DND-41 (cell line): Measurements from ENCODE around the gene GRAMD2B.

Experiments
- ATAC-seq: fragments of 200-7000 bp; cut with Tn5 transposase; 3 replicates; pipeline ENCODE4 v1.9.1; 2021; ENCODE audit warnings: low read depth; ENCODE audit not compliant: insufficient read depth
- DNase-seq: peaks from one replicate; pipeline ENCODE4 v3.0.0-alpha.2; 2020
- H2AFZ ChIP-seq: 2 replicates; pipeline ENCODE4 v1.6.0; 2012; ENCODE audit warnings: low read depth, low read length
- H3K27ac ChIP-seq: 2 replicates; pipeline ENCODE4 v1.5.1; 2012; ENCODE audit warnings: low read length, inconsistent platforms
- H3K27me3 ChIP-seq: fragments of 200-600 bp; sonication (generic); 2 replicates; pipeline ENCODE4 v1.6.0; 2012; ENCODE audit warnings: low read length, mild to moderate bottlenecking, inconsistent platforms; ENCODE audit not compliant: insufficient read depth, poor library complexity
- H3K36me3 ChIP-seq: 2 replicates; pipeline ENCODE4 v1.5.1; 2012; ENCODE audit warnings: low read length, inconsistent platforms; ENCODE audit not compliant: insufficient read depth
- H3K4me1 ChIP-seq: 2 replicates; pipeline ENCODE4 v1.5.1; 2012; ENCODE audit warnings: mild to moderate bottlenecking, low read length; ENCODE audit not compliant: insufficient read depth
- H3K4me2 ChIP-seq: 2 replicates; pipeline ENCODE4 v1.6.0; 2012; ENCODE audit warnings: mild to moderate bottlenecking, moderate library complexity, low read length, inconsistent platforms; ENCODE audit not compliant: insufficient read depth
- H3K4me3 ChIP-seq, 2 experiments: fragments of 200-600 bp in 1 of 2; shearing (Covaris generic) in 1 of 2; 2 replicates each; pipeline ENCODE4 v1.5.1; 2012 to 2016; ENCODE audit warnings: inconsistent platforms in 2 of 2, low read length in 2 of 2, mild to moderate bottlenecking in 2 of 2, low read depth in 1 of 2, moderate library complexity in 1 of 2
- H3K79me2 ChIP-seq: 2 replicates; pipeline ENCODE4 v1.6.0; 2012; ENCODE audit warnings: low read length, inconsistent platforms; ENCODE audit not compliant: insufficient read depth
- H3K9ac ChIP-seq: 2 replicates; pipeline ENCODE4 v1.6.0; 2012; ENCODE audit warnings: low read depth, mild to moderate bottlenecking, inconsistent platforms, low read length, moderate library complexity
- H3K9me3 ChIP-seq: 2 replicates; pipeline ENCODE4 v1.5.1; 2012; ENCODE audit warnings: low read length, moderate library complexity, mild to moderate bottlenecking, inconsistent platforms; ENCODE audit not compliant: insufficient read depth, severe bottlenecking
- H4K20me1 ChIP-seq: 2 replicates; pipeline ENCODE4 v1.6.0; 2012; ENCODE audit warnings: low read length; ENCODE audit not compliant: insufficient read depth
- EZH2 ChIP-seq: IDR thresholded peaks from 3 replicates; pipeline ENCODE4 v1.6.1; 2012; ENCODE audit warnings: borderline replicate concordance, low read depth, mild to moderate bottlenecking, moderate library complexity, low read length, inconsistent platforms; ENCODE audit not compliant: severe bottlenecking
- TF ChIP-seq, protein P1 (sequence below): IDR thresholded peaks from 2 replicates; pipeline ENCODE4 v1.5.1; 2012; ENCODE audit warnings: borderline replicate concordance, low read length, moderate library complexity, mild to moderate bottlenecking; ENCODE audit not compliant: poor library complexity, severe bottlenecking; ENCODE audit errors: extremely low read depth

Gene GRAMD2B

DNA sequence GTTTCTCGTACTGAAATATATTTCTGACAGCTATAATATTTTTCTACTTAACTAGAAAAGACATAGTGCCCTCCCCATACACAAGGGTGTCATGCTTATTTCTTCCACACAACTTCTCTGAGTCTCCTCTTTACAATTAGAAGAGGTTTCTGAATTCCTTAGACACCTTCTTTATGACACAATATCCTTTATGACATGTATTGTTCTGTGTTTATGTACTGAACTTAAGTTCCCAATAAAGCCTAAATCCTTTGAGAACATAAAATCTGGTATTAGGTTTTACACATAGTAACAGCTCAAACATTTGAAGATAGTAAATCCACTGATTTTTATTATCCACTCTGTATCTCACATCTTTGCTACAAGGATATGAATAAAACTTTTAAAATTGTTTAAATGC is 32.5 kb downstream of the GRAMD2B start:
- Histone ChIP-seq H3K79me2 (no peaks in the 10 kb centered on the region), H3K9me3 (no peaks in the 10 kb centered on the region), H3K4me2 (no peak overlapping the region), H2AFZ (no peak overlapping the region), H3K27me3 (no peaks in the 10 kb centered on the region), H3K4me1 (peaks cover 5% of the 10 kb centered on the region), H4K20me1 (no peaks in the 10 kb centered on the region), H3K36me3 (no peaks in the 10 kb centered on the region), H3K9ac (no peak overlapping the region), H3K27ac (no peak overlapping the region), H3K4me3 (no peak overlapping the region)
- ATAC-seq = no peak
- DNase-seq = no peak
- TF ChIP-seq, protein P1, sequence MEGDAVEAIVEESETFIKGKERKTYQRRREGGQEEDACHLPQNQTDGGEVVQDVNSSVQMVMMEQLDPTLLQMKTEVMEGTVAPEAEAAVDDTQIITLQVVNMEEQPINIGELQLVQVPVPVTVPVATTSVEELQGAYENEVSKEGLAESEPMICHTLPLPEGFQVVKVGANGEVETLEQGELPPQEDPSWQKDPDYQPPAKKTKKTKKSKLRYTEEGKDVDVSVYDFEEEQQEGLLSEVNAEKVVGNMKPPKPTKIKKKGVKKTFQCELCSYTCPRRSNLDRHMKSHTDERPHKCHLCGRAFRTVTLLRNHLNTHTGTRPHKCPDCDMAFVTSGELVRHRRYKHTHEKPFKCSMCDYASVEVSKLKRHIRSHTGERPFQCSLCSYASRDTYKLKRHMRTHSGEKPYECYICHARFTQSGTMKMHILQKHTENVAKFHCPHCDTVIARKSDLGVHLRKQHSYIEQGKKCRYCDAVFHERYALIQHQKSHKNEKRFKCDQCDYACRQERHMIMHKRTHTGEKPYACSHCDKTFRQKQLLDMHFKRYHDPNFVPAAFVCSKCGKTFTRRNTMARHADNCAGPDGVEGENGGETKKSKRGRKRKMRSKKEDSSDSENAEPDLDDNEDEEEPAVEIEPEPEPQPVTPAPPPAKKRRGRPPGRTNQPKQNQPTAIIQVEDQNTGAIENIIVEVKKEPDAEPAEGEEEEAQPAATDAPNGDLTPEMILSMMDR = no peak
- no peak for TF ChIP-seq EZH2

DNA sequence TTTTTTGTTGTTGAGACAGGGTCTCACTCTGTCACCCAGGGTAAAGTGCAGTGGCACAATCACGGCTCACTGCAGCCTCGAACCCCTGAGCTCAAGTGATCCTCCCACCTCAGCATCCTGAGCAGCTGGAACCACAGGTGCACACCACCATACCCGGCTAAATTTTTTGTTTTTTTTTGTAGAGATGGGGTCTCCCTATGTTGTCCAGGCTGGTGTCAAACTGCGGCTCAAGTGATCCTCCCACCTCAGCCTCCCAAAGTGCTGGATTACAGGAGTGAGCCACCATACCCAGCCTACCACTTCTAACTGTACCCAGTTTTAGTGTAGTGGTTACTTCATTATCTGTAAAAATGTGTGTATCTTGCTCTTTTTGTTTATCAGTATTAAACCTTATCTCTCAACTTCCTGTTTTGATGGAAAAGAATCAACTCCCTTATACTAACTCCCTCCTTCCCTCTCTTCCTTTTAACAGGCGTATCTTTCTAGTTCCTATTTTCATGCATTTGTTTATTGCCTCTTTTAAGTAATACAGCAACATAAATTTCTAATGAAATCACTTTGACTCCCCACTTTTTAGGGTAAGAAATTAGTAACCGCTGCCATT is 33.1 kb downstream of the GRAMD2B start:
- TF ChIP-seq EZH2 = no peak
- TF ChIP-seq, protein P1 = no peak
- ATAC-seq (no peak), DNase-seq (no peak)
- Histone ChIP-seq H3K4me1 (no peaks in the 10 kb centered on the region), H3K36me3 (no peaks in the 10 kb centered on the region), H4K20me1 (no peaks in the 10 kb centered on the region), H3K9me3 (no peaks in the 10 kb centered on the region), H2AFZ (no peak overlapping the region), H3K9ac (no peak overlapping the region), H3K4me2 (no peak overlapping the region), H3K27me3 (no peaks in the 10 kb centered on the region), H3K4me3 (no peak overlapping the region), H3K79me2 (no peaks in the 10 kb centered on the region), H3K27ac (no peak overlapping the region)

DNA sequence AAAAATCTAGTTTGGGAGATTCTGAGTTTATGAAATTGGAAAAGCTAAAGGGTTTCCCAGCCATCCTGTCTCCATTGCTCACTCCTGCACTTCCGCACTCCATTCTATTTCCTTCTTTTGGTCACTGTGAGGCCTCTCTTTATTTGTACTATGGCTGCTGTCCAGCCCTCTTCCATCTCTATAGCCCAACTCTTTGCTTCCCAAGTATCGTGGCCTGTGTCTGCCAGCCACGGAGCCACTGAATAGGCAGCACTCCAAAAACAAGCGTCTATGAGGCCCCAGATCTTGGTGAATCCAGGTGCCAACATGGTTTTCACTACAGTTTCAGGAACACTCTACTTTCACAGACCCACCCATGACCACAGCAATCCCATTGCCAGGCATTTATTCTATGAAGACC is 37.2 kb downstream of the GRAMD2B start:
- no peak for ATAC-seq
- no peaks in the 10 kb centered on the region for H3K36me3 ChIP-seq

More for the DNA sequence above, 37.2 kb downstream of the GRAMD2B start:
- no peak overlapping the region for H3K27ac ChIP-seq
- no peak overlapping the region for H3K4me3 ChIP-seq
- H4K20me1 ChIP-seq = no peaks in the 10 kb centered on the region
- no peak overlapping the region for H3K9ac ChIP-seq
- no peak overlapping the region for H2AFZ ChIP-seq
- TF ChIP-seq, protein P1 = no peak
- TF ChIP-seq EZH2 = no peak
- no peaks in the 10 kb centered on the region for H3K9me3 ChIP-seq
- H3K4me2 ChIP-seq = no peak overlapping the region
- H3K79me2 ChIP-seq = no peaks in the 10 kb centered on the region
- DNase-seq = no peak
- no peaks in the 10 kb centered on the region for H3K27me3 ChIP-seq
- no peaks in the 10 kb centered on the region for H3K4me1 ChIP-seq
